Stimulated activated CD4-positive, alpha-beta T cell treated with anti-CD3 and anti-CD28 coated beads, Interleukin-1b, Interleukin-23, amount 100 ng/mL, for 24 hours (primary cell): Measurements from ENCODE around the gene NCSTN.

Experiments used
- DNase-seq, 4 experiments: peaks; one replicate each; pipeline ENCODE4 v3.0.0-alpha.2; 2020; ENCODE audit warnings: low read depth in 4 of 4, low spot score in 1 of 4

The NCSTN gene

DNA sequence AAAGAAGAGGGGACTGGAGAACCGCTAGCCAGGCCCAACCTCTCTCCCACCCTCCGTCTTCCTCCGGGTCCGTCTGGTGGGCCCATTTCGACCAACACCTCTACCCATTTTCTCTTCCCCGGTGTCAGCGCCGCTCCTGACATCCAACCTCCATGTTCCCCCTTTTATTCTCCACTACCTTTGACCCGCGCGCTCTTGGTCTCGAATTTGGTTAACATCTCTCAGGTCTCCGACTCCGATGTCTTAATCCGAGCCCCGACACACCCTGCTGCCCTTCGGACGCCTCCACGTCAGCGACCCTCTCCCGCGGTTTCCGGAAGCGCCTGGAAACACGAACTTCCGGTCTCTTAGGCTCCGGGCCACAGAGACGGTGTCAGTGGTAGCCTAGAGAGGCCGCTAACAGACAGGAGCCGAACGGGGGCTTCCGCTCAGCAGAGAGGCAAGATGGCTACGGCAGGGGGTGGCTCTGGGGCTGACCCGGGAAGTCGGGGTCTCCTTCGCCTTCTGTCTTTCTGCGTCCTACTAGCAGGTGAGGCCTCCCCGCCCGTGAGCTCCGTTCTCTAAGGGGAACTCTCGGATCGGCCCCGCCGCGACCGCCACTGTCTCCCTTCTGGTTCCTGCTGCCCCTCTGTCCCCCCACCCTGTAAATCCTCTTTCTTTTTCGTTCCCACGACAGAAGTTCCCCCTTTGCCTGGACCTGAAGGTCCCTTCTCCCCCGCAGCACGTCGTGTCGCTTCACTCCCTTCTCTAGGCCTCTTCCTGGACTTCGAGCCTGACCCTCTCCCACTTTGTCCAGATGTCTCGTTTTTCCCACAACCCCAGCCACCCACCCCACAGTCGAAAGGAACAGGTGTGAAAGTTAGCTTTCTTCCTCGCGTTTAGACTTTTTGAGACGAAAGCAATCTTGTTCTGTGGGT lies at the start of gene NCSTN, which contains the start of gene COPA:
NCSTN (plus strand) TSS at position 431 of the 917 bp plus-strand sequence; CDS start at position 445, 14 bp downstream.
COPA (minus strand) TSS at position 298 of the 917 bp plus-strand sequence; CDS start at position 218, 80 bp downstream.
- DNase-seq = peak; percentile 70 to 86 (median 78)

DNA sequence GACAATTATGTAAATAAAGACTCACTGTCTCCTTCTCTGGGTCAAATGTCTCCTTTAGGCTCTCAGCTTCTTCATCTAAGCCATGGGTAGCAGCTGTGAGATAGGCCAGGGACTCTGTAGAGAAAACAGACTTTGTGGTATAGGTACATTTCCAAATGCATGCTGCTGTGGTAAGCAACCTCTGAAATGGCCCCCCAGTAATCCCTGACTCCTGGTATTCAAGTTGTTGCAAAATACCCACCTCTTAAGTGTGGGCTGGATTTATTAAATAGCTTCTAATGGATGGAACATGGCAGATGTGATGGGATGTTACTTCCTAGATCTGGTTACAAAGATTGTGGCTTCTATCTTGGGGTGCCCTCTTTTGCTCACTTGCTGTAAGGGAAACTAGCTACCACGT lies 47.1 kb upstream of the NCSTN start:
- DNase-seq = no peak

DNA sequence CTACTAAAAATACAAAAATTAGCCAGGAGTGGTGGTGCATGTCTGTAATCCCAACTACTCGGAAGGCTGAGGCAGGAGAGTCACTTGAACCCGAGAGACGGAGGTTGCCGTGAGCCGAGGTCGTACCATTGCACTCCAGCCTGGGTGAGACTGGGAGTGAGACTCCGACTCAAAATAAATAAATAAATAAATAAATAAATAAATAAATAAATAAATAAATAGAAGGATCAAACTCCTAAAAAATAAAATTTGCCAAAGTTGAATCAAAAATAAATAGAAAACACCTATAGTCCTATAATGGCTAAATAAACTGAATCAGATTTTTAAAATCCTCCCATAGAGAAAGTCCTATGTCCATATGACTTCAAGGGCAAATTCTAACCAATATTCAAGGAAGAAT lies 43.0 kb upstream of the NCSTN start:
- no peak for DNase-seq

DNA sequence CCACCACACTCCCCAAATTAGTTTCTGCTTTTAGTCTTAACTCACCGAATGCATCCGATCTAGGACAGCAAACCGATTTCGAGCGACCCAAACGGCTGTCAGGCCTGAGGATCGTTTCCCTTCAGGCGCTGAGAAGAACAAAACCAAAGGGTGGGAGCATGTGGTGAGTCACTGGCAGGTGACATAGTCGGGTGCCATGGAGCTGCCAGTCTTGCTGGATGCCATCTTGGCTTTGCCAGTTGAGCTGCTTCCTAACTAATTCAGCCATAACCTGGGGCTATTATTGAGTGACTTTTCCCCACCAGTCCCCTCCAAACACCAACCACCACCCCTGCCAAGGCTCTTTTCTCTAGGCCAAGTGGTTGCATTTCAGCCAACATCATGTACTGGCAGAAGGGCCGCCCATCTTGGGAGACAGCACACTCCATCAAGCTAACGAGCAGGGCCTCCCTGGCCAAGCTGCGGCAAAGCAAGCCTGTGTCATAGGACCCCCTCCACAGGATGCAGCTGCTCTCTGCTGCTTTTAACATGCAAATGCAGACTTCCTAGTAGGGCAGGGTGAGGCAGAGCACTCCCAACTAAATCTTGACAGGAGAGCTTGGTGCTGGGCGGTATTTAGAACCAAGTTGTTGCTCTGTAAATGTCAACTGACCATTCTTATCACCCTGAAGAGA lies 35.9 kb upstream of the NCSTN start:
- no peak for DNase-seq

DNA sequence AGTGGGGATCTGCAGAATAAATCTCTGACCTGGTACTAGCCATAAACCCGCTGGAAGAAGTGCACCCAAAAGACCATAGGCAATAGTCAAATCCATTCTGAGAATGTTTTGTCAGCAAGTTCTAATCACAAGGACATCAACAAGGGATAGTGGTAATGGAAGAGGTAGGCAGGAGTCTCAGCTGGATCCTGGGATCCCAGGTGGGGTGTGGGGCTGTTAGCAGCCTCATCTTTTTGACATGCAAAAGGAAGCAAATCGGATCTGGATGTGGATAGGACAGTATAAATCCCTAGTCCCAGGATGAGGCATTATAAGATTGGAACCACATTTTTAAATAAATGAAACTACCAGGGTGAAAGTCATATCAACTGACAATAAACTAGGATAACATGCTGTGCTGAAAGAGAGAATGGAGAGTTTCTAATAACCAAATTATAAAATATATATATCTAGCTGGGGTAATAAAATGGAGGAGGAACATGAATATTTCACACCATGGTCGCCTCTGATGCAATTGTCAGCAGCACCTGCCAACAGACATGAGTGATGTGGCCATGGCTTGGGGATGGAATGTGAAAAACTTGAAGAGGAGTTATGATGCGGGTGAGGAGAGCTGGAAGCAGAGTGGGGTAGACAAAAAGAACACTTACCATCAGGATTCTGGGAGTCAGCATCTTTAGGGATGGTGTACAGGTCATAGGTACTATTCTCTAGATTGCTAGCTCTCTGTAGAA lies 34.6 kb upstream of the NCSTN start:
- DNase-seq = no peak

DNA sequence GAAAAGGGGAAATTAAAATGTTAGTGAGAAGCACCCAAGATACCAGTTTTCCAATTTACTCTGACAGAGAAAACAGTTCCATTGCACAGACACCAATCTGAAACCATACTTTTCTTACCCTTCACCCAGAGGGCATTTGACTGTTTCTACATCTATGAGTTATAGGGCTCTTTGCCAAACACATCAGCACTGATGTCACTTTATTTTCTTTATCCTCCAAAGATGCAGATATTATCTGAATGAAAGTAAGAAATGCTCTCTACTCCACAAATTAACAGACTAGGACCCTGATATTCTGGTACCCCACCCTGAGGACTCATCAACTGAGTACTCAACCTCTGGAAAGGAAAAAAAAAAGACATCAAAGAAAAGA lies 34.0 kb upstream of the NCSTN start:
- no peak for DNase-seq

DNA sequence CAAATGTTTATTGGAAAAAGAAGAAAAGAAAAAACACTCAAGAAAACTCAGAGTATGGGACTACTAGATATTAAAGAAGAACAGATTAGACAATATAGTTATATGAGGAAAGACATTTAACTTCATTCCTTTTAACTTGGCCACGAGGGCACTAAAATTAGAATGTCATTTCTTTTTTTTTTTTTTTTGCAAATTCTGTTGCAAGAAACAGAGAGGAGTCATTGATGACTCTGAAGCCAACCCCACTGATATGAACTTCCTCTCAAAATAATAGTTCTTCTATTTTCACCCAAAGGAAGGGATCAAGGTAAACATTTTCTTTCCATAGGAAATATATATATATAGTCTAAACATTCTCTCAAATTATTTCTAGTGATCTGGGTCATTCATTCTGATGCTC lies 33.6 kb upstream of the NCSTN start:
- no peak for DNase-seq

DNA sequence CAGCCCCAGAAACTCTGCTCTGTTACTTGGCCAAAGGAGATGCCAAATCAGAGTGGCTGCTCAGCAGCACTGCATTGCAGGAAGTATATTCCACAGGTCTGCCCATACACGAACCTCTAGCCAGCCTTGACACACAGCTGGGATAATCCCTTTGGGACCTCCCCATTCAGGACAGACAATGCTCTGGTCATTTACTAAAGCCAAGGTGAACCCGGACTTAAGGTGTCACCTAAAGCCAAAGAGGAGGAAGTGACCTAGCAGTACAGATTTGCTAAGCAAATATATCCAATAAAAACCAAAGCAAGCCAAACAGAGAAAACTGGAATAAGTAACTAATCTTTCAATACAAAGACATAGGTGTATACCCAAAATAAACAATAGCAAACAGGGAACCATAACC lies 27.8 kb upstream of the NCSTN start:
- no peak for DNase-seq

DNA sequence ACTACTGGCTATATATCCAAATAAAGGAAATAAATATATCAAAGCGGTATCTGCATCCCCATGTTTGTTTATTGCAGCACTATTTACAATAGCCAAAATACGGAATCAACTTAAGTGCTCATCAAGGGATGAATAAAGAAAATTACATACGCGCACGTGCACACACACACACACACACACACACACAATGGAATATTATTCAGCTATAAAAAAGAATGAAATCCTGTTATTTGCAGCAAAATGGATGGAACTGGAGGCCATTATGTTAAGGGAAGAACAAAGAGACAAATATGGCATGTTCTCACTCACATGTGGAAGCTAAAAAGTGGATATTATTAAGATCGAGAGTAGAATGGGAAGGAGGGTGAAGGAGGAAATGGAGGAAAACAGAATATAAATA lies 20.4 kb upstream of the NCSTN start:
- DNase-seq = no peak

DNA sequence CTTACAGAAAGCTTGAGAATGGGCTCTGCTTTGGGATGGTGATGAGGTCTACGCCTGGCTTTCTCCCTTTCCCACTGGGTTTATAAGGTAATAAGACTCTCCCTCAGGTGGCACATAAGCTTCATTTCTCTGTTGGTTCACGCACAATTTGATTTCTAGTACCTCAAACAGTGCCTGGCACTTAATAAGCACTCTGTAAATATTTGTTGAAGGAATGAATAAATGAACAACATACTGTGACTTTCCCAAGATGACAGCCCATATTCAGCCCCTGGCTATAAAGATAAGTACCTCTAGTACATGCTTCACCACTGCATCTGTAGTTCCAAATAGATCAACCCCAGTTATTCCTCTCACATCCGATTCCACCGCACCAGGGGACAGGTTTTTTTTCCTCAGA lies 17.9 kb upstream of the NCSTN start:
- DNase-seq = no peak

DNA sequence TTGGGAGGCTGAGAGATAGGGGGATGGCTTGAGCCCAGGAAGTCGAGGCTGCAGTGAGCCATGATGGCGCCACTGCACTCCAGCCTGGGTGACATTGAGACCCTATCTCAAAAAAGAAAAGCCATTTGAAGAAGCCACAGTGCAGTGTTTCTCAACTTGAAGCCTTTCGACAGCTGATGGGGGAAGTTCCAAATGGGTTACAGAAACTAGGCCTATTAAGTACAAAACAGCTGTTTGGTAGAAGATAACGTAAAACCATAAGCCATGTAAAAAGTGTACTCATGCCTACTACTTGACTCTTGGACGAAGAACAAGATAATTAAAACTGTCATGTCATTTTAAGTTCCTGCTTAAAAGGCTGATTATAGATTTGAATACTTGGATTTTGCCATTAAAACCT lies 16.8 kb upstream of the NCSTN start:
- no peak for DNase-seq

DNA sequence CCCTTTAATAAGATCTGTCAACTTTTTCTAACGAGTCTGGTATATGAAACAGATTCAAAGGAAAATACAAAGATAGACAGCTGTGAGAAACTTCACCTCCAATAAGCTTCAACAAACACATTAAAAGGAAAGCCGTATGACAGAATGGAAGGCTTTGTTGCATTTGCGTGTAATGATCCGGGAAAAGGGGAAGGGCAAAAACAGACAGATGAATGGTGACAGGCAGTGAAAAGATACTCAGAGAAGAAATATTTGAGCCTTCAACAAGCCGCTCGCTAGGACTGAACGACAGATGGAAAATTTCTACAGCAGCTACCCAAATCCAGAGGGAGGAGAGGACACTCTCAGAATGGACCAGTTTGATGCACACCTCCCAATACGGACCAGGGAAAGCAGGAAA lies 15.0 kb upstream of the NCSTN start:
- no peak for DNase-seq

DNA sequence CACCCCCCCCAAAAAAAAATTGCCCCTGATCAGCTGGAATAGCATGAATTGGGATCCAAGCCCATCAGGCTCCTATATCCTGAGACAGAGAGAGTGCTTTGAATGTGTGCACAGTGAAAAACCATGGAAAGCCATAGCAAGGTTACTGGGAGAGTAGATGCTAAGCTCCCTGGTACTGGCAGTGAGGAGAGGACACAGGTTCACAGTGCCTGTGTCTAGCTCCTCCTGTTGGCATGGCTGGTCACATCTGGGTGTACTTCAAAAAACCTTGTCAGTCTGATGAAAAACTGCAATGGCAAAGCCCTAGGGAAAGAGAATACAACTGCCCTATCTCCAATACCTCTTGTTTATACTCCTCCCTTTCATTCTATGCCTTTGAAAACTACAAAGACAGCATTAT lies 13.1 kb upstream of the NCSTN start:
- DNase-seq = no peak

DNA sequence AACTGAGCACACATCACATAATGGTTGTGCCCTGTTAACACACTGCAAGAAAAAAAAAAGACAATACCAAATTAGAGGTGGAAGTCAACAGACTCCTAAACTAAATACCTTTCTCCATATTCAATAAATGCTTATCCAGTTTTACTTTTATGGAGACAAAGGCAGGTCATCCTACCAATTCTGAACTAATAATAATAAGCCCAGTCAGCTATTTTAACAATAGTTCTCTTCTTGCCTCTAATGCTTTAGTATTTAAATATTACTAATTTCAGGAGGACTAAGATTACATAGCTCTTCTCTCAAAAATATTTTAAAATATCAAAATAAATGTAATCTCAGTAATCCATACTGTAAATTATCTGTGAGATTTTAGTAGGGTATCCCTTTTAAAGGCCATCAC lies 10.7 kb upstream of the NCSTN start:
- no peak for DNase-seq

DNA sequence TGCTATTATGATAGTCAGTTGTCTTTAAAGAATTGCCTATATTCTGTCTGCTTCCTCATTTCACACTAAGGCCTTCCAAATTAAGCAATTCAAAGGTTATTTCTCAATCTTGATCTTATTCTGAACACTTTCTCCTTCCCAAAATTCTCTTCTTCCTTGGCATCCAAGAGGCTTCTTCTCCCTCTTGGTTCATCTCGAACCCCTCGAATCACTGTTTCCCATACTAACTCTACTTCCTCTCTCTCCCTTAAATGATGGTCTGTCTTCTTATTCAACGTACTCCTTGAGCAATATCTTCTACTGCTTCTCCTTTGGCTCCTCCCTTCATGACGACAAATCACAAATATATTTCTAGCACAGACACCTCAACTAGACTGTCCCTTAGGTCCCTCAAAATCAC lies 4.6 kb upstream of the NCSTN start:
- no peak for DNase-seq

DNA sequence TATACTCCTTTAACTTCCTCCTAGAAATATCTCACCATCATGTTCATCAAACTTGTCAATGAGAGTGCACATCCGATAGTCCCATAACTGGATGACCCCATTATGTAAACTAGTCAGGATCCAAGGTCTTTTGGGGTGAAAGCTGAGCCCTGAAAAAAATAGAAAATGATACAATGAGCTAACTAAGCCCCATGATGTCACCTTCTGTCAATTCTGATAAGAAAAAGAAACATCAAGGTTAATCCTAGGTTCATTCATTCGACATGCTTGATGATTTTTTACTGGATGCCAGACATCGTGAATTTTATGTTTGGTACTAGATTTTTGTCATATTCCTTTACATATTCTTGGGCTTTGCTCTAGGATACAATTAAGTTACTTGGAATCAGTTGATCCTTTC lies 3.0 kb upstream of the NCSTN start:
- no peak for DNase-seq

DNA sequence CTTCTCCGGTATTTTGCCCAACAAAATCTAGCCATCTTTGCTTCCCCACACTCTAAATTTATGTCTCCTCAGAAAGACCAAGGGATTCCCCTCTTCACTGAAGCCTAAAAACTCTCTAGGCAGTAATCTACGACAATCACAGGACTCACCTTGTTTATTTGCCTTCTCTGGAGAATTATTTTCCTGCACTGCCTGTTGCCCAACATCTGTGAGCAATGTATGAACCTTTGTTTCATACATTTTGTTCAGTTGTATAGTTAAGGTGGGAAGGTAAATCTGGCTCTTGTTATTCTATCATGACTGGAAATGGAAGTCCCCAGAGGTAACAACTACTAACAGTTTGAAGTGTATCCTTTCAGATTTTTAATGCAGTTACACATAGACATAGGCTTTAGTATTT lies 2.3 kb upstream of the NCSTN start:
- no peak for DNase-seq

DNA sequence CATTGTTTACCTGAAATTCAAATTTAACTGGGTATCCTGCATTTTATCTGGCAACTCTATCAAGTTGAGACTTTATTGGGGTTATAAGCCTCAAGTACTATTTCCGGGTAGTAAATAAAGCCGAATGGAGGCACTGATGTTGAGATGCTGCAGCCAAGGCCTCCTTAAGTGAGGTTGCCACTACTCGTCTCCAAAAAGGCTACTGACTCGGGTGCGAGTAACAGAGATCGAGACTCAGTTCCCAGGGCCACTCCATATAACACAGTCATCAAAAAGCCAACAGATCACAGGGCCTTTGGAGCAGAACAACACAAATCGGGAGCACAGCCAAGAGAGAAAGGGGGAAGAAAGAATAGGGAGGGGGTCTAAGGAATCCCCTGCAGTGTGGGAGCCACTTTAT lies 657 bp upstream of the NCSTN start:
- no peak for DNase-seq

DNA sequence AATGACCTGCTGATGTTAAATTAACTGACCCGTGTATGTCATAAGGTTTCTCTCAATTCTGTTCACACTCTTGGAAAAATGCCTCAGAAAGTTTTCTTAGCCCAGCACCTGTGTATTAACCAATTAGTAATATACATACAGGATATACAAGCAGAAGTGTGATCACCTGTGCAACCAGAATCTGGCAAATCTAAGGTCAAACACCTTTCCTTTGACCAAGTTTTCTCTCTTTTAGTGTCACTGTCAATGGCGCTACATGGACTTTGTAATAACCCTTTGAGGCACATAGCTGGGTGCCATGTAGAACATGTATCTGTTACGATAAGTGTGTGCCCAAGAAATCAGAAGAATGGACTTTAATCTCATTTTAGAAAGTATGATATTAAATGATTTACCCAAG lies 1.1 kb downstream of the NCSTN start:
- DNase-seq = no peak

DNA sequence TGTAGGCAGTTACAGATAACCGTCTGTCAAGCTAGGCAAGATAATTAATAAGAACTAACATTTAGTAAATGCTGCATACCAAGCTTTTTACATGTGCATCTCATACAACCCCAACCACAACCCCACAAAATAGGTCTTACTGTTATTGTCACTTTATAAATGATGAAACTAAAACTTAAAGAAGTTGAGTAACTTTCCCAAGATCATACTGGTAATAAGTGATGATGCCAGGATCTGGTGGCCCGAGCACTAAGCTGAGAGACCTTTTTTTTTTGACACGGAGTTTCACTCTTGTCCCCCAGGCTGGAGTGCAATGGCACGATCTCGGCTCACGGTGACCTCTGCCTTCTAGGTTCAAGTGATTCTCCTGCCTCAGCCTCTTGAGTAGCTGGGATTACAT lies 1.8 kb downstream of the NCSTN start:
- DNase-seq = no peak

DNA sequence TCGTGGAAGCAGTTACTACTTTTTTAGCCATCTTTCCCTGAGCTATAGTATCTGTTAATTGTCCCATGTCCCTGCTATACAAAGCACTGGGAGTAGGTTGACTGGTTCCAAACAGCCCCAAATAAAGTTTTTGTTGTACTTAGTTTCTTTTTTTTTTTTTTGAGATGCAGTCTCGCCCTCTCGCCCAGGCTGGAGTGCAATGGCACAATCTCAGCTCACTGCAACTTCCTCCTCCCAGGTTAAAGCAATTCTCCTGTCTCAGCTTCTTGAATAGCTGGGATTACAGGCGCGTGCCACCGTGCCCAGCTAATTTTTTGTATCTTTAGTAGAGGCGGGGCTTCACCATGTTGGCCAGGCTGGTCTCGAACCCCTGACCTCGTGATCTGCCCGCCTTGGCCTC lies 3.3 kb downstream of the NCSTN start:
- no peak for DNase-seq

DNA sequence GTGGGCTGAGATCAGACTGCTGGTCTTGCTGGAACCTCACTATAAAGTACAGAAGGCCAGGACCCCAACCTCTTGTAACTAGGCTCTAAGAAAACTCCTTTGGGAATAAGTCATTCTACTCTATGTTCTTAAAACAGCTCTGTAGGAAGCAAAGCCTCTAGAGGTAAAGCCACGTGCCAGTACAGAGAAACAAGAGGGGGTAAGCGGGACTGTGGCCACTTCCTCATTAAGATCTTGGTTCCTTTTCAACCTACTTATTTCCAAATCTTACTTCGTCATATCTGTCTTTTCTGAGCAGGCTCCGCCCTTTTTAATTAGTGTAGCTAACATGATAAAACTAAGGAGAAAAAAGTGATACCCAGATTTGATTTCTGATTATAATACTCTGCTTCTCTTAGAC lies 3.8 kb downstream of the NCSTN start:
- DNase-seq = no peak
